ENCODE measurements around the gene ALDH1A1.

GRCh38 chr9:72984991-72985390, 32.1 kb upstream of the ALDH1A1 start:
- no peak for TF ChIP-seq CTCF (IDR thresholded peaks at IDR 0.05; ENCODE audit: insufficient read depth, low read depth, low read length)
- no peak for TF ChIP-seq EZH2 (IDR thresholded peaks at IDR 0.05; ENCODE audit: insufficient read depth, low read length)

Data from astrocyte (in vitro differentiated cells and primary cell).